ENCODE results near the gene OR5C1.

DNA sequence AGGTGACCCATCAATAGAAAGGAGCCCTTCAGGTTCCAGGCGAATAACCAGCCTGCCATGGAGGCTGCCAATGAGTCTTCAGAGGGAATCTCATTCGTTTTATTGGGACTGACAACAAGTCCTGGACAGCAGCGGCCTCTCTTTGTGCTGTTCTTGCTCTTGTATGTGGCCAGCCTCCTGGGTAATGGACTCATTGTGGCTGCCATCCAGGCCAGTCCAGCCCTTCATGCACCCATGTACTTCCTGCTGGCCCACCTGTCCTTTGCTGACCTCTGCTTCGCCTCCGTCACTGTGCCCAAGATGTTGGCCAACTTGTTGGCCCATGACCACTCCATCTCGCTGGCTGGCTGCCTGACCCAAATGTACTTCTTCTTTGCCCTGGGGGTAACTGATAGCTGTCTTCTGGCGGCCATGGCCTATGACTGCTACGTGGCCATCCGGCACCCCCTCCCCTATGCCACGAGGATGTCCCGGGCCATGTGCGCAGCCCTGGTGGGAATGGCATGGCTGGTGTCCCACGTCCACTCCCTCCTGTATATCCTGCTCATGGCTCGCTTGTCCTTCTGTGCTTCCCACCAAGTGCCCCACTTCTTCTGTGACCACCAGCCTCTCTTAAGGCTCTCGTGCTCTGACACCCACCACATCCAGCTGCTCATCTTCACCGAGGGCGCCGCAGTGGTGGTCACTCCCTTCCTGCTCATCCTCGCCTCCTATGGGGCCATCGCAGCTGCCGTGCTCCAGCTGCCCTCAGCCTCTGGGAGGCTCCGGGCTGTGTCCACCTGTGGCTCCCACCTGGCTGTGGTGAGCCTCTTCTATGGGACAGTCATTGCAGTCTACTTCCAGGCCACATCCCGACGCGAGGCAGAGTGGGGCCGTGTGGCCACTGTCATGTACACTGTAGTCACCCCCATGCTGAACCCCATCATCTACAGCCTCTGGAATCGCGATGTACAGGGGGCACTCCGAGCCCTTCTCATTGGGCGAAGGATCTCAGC lies 11.6 kb downstream of the OR5C1 start, which contains the start of gene OR1K1:
- TF ChIP-seq, protein P1, sequence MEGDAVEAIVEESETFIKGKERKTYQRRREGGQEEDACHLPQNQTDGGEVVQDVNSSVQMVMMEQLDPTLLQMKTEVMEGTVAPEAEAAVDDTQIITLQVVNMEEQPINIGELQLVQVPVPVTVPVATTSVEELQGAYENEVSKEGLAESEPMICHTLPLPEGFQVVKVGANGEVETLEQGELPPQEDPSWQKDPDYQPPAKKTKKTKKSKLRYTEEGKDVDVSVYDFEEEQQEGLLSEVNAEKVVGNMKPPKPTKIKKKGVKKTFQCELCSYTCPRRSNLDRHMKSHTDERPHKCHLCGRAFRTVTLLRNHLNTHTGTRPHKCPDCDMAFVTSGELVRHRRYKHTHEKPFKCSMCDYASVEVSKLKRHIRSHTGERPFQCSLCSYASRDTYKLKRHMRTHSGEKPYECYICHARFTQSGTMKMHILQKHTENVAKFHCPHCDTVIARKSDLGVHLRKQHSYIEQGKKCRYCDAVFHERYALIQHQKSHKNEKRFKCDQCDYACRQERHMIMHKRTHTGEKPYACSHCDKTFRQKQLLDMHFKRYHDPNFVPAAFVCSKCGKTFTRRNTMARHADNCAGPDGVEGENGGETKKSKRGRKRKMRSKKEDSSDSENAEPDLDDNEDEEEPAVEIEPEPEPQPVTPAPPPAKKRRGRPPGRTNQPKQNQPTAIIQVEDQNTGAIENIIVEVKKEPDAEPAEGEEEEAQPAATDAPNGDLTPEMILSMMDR (IDR thresholded peaks at IDR 0.05; ENCODE audit: low read depth, low read length, poor library complexity, severe bottlenecking): no peak
- TF ChIP-seq EZH2phosphoT487 (IDR thresholded peaks at IDR 0.05; ENCODE audit: borderline replicate concordance, low read length): no peak

Measured in DOHH2 (cell line).